HCT116 (cell line): ENCODE data around the gene MT4.

Experiments used
- ELF1 ChIP-seq: IDR thresholded peaks from 2 replicates; pipeline ENCODE4 v1.6.1; 2012; ENCODE audit warnings: low read depth, borderline replicate concordance
- EZH2 ChIP-seq: fragments of 200-600 bp; sonication (generic); IDR thresholded peaks from 2 replicates; pipeline ENCODE4 v1.6.1; 2017; ENCODE audit warnings: antibody characterized with exemption, mixed run types
- JUND ChIP-seq: IDR thresholded peaks from 2 replicates; pipeline ENCODE4 v1.6.1; 2012
- POLR2A ChIP-seq: IDR thresholded peaks from 2 replicates; pipeline ENCODE4 v1.7.0; 2011; ENCODE audit warnings: borderline replicate concordance; ENCODE audit not compliant: insufficient read depth, insufficient read length; ENCODE audit errors: extremely low read depth
- POLR2AphosphoS5 ChIP-seq: IDR thresholded peaks from 2 replicates; pipeline ENCODE4 v1.6.1; 2011; ENCODE audit warnings: mild to moderate bottlenecking, low read depth, low read length, moderate library complexity
- RAD21 ChIP-seq: IDR thresholded peaks from 2 replicates; pipeline ENCODE4 v1.6.1; 2012; ENCODE audit warnings: low read depth, mild to moderate bottlenecking
- SP1 ChIP-seq: IDR thresholded peaks from 2 replicates; pipeline ENCODE4 v1.6.1; 2012; ENCODE audit warnings: low read depth
- TCF7L2 ChIP-seq: IDR thresholded peaks from 2 replicates; pipeline ENCODE4 v1.7.0; 2011; ENCODE audit warnings: borderline replicate concordance, inconsistent platforms; ENCODE audit not compliant: insufficient read depth, insufficient read length; ENCODE audit errors: extremely low read depth
- TF ChIP-seq, protein P1 (sequence below), 3 experiments: fragments of 200-600 bp in 1 of 3; sonication (generic) in 1 of 3; IDR thresholded peaks in 2 of 3; conservative IDR thresholded peaks in 1 of 3; 2 replicates each; pipeline ENCODE4 v1.5.1; 2012 to 2017; ENCODE audit warnings: low read depth in 2 of 3, low read length in 2 of 3, antibody characterized with exemption in 1 of 3, borderline replicate concordance in 1 of 3, control low read depth in 1 of 3, mild to moderate bottlenecking in 1 of 3, mixed read lengths in 1 of 3, mixed run types in 1 of 3, moderate library complexity in 1 of 3; ENCODE audit not compliant: insufficient read depth in 1 of 3
- TF ChIP-seq, protein P2 (sequence below): IDR thresholded peaks from 2 replicates; pipeline ENCODE4 v1.6.1; 2012

GRCh38 chr16:56611281-56611833 is 46.5 kb downstream of the MT4 start:
- TF ChIP-seq, protein P1, sequence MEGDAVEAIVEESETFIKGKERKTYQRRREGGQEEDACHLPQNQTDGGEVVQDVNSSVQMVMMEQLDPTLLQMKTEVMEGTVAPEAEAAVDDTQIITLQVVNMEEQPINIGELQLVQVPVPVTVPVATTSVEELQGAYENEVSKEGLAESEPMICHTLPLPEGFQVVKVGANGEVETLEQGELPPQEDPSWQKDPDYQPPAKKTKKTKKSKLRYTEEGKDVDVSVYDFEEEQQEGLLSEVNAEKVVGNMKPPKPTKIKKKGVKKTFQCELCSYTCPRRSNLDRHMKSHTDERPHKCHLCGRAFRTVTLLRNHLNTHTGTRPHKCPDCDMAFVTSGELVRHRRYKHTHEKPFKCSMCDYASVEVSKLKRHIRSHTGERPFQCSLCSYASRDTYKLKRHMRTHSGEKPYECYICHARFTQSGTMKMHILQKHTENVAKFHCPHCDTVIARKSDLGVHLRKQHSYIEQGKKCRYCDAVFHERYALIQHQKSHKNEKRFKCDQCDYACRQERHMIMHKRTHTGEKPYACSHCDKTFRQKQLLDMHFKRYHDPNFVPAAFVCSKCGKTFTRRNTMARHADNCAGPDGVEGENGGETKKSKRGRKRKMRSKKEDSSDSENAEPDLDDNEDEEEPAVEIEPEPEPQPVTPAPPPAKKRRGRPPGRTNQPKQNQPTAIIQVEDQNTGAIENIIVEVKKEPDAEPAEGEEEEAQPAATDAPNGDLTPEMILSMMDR (IDR thresholded peaks at IDR 0.05 in 2 of 3, conservative IDR thresholded peaks at IDR 0.05 in 1 of 3; ENCODE audit: borderline replicate concordance in 1 of 3, insufficient read depth in 1 of 3, low read depth in 2 of 3, low read length in 2 of 3), result no peak
- TF ChIP-seq, protein P2, sequence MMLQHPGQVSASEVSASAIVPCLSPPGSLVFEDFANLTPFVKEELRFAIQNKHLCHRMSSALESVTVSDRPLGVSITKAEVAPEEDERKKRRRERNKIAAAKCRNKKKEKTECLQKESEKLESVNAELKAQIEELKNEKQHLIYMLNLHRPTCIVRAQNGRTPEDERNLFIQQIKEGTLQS, result no peak
- no peak for TF ChIP-seq POLR2AphosphoS5
- TF ChIP-seq RAD21, result no peak
- no peak for TF ChIP-seq POLR2A
- TF ChIP-seq SP1, result no peak
- TF ChIP-seq TCF7L2, result no peak
- TF ChIP-seq EZH2, result no peak
- TF ChIP-seq ELF1, result no peak
- TF ChIP-seq JUND, result no peak
